Amniotic epithelial cell (primary cell): ENCODE data around the gene EDC4.
"Not testable (repeated sequence)": the region's sequence is repeated elsewhere in the genome, so short reads cannot be mapped to it uniquely, and the experiment has no call there.

Experiments used
- DNase-seq: peaks from one replicate; pipeline ENCODE4 v3.0.0-alpha.2; 2010; ENCODE audit warnings: low read depth

EDC4 gene

DNA sequence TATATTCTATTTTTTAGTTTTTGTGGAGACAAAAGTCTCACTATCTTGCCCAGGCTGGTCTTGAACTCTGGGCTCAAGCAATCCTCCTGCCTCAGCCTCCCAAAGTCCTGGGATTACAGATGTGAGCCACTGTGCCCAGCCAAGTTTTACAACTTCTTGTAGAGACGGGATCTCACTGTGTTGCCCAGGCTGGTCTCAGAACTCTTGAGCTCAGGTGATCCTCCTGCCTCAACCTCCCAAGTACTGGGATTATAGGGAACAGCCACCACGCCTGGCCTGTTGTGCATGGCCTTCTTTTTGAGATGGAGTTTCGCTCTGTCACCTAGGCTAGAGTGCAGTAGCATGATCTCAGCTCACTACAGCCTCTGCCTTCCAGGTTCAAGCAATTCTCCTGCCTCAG, 19.2 kb upstream of the EDC4 start:
- DNase-seq: no peak

DNA sequence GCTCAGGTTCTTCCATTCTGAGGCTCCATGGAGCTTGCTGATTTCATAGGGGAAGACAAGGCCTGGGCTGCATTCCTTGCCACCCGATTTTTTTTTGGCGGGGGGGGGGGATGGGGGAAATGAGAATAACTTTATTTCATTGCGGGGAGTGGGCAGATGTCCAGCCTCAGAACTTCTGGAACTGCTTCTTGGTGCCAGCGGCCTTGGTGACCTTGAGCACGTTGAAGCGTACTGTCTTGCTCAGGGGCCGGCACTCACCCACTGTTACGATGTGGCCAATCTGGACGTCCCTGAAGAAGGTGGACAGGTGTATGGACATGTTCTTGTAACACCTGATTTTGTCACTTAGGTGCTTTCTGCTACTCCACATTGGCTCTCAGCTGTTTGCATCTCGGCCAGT, 17.1 kb upstream of the EDC4 start:
- no peak for DNase-seq

DNA sequence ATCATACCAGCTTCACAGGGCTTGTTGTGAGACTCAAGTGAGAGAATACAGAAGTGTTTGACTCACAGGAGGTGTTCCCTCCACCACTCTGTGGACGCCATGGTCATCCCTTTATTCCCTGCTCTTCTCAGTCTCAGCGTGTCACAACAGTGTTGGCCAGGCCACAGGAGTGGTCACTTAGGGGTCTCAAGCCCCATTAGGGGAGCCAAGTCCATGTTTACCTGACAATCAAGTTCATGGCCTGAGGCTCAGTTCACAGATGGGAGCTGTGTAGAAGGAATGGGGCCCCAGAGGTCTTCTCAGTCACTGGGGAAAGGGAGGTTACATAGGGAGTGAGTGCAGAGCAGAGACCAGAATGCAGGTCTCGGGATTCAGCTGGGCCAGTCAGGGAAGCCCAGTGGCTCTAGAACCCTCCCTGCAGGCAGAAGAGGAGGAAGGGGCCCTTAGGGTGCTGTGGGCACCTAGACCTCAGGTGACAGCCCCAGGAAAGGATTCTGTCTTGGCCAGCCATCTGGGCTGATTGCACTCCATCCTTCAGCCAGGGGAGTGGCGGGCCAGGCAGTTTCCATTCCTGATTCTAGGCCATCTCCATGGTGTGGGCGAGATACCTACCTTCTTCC, 15.8 kb upstream of the EDC4 start:
- DNase-seq: no peak

DNA sequence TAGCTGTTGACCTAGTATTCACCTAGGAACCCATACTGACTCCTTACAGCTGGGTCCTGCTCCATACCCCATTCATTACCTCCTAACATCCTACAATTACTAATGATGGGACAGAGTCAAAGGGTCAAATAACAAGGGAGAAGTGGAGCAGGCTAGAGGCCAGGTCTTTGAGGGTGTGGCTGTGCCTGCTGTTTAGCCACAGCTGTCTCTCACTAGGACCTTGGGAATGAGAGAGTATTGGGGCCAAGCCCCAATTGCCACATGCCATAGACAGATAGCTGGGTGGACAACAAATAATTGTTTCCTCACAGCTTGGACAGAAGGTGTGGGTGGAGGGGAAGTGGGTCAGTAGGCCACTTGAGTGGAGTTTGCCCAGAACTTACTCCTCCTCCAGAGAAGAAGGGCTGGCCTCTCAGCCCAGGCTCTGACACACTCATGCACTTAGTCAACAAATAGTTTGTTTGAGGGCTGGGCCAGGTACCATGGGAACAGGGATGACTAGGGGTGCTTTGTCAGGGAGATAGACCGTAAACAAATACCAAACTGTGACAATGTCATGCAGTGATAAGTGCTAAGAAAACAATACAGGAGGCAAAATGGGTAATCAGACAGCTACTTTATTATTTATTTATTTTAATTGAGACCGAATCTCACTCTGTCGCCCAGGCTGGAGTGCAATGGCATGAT, 15.2 kb upstream of the EDC4 start:
- peak; percentile 97 for DNase-seq

DNA sequence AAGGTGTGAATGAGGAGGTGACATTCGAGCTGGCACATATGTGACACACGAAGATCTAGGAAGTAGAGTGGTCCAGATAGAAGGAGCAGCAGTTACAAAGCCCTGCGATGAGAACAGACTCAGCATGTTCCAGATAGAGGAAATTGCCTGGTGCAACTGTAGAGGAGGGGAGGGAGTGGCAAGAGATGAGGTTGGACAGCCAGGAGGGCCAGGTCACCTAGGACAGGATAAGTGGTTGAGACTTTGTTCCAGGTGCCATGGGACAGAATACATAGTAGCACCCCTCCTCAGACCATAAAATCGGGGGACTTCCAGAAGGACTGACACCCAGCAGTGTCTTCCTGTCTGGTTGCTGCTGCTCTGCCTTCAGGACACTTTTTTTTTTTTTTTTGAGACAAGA, 14.4 kb upstream of the EDC4 start:
- no peak for DNase-seq

DNA sequence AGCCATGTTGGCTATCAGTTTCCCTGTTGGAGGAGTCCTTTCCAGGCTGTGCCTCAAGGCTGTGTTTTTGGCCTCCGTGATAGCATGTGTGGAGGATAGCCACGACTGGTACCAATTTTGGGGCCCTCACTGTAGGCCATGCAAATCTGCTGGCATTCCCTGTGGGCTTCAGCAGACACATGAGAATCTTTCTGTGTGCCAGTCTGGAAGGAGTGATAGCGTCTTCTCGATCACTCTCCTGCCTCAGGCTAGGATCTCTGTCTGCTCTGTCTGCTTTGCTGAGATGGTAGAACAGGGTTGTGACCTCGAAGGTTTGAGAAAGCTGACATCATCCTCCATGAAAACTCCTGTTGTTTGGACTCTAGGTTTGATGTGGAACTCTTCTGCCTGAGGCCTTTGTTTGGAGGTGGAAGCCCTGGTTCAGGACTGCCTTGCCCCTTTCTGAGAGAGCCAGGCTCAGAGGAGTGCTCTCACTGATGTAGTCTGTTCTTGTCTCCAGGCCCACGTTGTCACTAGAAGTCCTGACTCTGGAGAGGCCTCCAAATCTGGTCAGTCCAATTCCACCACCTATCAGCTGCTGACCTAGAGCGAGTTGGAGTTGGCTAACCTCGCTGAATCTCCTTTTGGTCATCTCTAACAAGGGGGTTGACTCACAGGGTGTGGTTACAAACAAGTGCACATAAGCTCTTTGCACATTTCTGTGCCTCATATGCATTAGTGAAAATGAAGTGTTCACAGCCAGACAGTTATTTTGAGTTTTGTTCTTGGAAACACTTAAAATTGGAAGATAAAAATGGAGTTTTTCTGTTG, 12.1 kb upstream of the EDC4 start:
- DNase-seq: peak; percentile 63

DNA sequence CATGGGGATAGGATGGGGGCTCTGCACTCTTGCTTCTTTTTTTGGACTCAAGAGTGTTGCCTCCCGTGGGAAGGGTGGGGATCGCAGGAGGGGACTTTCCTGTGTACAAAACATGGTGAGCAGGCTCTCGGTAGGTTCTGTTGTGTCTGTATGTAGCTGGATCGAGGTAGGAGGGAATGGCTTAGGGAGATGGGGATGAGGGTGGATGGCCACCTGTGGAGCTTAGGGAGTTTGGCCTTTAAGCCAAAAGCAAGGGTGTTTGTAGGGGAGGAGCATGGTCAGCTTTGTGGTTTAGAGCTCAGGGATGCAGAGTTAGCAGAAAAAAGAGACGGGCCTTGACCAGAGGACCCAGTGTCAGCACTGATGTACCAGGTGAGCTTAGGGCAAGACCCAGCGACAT, 11.0 kb upstream of the EDC4 start:
- DNase-seq: no peak

DNA sequence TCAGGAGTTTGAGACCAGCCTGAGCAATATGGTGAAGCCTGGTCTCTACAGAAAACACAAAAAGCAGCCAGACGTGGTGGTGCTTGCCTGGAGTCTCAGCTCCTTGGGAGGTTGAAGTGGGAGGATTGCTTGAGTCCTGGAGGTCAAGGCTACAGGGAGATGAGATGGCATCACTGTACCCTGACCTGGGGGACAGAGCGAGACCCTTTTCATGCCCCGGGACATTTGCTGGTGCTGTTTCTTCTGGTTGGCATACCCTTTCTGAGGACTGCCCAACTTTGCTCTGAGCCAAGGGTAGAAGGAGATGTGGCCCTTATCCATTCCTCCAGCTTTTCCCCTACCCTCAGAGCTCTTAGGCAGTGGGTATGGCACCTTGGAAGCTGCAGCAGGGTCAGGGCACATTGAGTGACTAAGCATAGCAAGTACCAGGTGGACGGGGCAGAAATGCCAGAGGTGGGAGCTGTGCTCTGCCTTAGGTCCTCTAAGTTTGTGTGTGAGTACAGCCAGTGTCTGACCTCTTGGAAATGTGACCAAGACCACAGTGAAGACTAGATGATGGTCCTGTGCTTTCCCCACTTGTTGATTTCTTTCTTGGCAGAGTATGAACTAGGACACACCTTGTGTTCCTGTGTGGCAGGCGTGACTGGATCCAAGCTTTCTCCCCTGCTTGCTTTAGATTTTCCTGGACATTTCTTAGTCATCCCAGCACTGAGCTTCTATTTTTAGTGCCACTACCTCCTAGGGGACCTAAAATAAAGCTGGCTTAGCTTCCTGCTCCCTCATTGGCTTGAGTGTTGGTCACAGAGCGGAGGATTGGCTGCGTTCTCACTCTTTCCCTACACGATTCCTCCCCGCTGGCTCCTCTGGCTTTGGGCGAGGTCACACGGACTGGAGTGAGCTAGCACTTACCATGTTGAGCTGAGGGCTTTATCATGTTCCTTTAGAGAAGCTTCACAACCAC, 9.9 kb upstream of the EDC4 start:
- peak; percentile 30 for DNase-seq

DNA sequence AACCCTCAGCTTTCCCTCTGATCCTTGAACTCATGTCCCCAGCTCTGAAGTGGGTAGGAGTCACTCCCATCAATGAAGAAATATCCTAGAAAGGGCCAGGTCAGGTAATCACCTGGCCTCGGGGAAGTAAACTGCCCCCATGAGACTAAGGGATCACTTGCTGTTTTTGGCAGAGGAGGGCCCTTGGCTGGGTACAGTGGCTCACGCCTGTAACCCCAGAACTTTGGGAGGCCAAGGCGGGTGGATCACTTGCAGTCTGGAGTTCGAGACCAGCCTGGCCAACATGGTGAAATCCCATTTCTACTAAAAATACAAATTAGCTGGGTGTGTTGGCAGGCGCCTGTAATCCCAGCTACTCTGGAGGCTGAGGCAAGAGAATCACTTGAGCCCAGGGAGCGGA, 8.8 kb upstream of the EDC4 start:
- DNase-seq: not testable (repeated sequence)

DNA sequence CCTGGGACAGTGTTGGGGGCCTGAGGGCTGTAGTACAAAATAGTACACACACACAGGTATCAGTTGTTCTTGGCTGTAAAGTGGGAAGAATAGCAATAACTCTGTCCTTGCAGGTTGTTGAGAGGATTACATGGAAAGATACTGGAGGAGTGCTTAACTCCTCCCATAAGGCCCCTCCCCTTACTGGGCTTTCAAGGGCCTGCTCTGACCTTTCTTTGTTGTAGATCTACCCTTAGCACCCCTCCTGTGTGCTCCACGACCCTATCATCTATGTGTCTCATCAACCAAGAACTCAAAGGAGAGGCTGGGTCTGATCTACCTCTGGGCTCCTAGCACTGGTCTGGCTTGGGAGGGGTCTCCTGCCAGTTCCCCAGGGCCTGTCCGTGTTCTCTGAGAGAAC, 8.3 kb upstream of the EDC4 start:
- DNase-seq: no peak

DNA sequence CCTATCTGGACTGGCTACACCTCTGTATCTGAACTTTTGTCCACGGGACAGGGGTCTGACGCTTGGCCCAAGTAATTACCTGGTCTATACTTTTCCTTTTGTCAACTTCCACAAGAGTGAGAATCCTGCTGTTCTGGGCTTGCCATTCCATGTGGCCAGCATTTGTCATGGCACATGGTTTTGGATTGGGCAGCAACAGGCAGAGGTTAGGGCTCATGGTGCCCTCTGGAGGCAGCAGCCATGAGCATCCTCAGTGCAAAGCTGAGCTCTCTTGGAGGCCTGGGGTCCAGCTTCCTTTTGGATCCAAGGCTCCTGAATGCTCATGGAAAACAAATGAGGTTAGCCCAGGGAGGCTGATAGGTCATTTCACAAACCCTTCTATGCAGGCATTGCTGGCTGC, 7.5 kb upstream of the EDC4 start:
- DNase-seq: peak; percentile 56

DNA sequence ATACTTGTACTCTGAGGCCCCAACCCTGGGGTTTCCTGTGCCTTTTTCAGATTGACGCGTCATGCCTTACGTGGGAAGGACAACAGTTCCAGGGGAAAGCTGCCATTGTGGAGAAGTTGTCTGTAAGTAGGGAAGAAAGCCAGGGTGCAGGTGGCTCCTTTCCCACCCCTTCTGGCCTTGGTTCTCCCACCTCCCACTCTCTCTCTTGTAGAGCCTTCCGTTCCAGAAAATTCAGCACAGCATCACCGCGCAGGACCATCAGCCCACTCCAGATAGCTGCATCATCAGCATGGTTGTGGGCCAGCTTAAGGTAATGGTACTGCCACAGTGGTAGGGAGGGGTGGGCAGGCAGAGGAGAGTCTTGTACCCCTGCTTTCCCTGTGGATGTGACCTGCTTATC, 4.6 kb upstream of the EDC4 start:
- no peak for DNase-seq

DNA sequence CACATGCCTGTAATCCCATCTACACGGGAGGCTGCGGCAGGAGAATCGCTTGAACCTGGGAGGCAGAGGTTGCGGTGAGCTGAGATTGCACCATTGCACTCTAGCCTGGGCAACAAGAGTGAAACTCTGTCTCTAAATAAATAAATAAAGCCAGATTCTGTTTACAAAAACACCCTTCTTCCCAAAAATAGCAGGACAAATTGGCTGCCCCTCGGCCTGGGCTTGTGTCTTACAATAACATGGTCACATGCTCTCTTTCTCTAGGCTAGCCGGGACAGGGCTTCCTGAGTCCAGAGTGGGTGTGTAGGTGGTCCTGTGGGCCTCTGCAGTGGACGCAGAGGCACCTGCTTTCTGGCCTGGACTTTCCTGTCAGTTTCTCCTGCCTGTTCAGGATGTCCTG, 3.2 kb upstream of the EDC4 start:
- no peak for DNase-seq

DNA sequence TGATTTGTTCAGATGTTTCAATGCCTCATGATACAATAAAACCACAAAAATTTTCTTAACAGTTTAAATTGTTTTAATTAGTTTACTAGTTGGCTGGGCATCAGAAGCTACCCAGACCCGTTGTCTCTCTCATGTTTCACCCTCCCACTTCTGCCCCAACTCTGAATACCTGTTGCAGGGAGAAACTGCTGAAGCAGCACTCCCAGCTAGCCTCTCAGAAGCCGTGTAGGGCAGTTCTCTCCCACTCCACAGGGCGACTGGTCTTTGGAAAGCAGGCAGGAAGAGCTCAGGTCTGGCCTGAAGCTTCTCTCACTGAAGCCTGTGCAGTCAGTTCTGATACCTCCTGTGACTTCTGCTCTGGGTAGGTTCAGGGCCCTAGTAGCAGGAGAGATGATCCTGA, 1.6 kb upstream of the EDC4 start:
- no peak for DNase-seq

DNA sequence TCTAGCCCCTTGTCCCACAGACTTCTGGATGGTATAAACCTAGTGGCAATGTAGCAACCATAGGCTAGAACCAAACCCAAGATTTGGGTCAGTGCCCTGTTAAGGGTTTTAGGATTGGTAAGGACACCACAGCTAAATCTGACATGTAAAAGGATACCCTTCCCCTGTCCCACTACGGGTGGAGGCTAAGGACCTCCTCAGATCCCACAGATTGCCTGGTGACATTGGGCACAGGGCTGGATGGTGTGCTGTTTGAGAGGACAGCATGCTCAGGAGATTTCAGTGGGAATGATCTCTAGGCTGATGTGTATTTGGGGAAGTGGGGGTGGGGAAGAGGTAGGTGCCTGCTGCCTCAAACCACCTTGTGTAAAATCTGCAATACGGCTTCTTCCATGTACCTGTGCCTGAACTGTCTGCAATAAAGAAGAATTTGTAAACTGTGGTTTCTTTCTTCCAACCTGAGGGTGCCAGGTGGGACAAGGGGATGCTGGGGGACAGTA, 671 bp upstream of the EDC4 start:
- DNase-seq: no peak

DNA sequence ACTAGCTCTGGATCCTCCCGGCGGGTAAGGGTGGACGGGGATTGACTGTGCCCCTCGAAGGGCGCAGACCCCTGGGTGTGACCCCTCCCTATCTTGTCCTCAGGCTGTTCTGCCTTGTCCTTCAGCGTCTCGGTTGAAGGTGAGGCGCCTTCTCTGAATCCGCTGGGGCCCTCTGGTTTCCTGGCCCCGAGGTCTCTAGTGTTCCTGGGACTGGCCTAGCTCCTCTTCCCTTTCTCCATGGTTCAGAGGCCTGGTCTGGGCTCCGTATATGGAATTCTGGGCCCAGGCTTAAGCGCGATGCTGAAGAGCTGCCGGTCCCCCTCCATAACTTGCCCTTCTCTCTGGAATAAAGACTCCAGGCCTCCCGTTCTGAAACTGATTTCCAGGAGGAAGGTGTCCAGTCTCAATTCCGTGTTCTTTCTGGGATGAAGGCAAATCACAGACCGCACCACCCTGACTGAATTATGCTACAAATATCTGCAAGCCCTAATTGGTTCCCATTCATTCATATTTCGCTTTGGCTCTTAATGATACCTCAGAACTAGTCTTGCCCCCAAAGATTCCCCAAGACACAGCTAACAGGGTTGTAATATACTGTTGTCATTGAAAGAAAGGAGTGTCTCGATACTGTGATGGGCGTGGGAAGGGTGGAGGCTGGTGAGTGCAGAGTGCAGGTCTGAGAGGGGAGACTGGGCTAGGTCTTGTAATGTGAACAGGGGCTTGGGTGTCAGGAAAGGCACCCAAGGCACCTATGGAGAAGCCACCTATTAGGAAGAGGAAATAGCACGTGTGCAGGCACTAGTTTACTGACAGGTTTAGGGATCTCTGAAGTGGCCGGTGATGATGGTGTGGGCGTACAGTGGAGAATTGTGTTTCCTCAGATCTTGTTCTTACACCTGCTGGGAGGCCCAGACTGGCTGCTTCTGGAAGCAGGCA, 851 bp downstream of the EDC4 start:
- DNase-seq: no peak

DNA sequence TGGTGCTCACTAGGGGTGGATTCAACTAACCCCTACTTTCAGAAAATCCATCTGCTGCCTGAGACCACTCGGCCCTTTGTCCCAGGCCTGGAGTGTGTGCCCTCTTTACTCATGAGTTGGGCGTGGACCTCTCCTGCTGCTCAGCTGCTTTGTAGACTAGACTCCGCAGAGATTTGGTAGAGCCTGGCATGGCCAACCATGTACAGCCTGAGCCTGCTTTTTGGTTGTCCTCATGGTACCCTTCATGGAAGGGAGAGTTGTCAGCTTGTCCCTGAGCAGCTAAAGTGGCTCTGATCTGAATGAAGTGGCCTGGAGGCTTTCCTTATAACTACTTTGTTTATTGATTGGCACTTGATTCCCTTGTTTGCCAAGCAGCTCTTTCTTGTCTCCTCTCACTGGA, 1.5 kb downstream of the EDC4 start:
- no peak for DNase-seq

DNA sequence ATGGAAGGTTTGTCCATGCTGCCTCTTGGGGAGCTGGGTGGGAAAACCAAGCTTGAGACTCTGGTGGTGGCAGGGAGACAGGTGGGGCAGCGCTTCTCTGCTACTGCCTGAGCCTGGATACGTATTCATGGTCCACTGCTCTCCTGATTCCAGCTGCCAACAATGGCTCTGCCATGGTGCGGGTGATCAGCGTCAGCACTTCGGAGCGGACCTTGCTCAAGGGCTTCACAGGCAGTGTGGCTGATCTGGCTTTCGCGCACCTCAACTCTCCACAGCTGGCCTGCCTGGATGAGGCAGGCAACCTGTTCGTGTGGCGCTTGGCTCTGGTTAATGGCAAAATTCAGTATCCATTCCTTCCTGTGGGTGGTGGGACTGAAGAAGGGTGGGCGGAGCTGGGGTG, 4.2 kb downstream of the EDC4 start:
- DNase-seq: no peak

DNA sequence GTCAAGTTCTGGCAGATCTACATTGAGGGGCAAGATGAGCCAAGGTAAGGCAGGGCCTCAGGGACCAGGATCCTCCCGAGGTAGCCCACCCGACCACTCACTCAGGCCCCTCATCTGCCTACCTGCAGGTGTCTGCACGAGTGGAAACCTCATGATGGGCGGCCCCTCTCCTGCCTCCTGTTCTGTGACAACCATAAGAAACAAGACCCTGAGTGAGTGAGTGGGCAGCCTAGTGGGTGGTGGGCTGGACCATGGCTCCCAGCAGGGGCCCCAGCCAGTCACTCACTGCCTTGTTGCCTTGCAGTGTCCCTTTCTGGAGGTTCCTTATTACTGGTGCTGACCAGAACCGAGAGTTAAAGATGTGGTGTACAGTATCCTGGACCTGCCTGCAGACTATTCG, 5.4 kb downstream of the EDC4 start:
- no peak for DNase-seq

DNA sequence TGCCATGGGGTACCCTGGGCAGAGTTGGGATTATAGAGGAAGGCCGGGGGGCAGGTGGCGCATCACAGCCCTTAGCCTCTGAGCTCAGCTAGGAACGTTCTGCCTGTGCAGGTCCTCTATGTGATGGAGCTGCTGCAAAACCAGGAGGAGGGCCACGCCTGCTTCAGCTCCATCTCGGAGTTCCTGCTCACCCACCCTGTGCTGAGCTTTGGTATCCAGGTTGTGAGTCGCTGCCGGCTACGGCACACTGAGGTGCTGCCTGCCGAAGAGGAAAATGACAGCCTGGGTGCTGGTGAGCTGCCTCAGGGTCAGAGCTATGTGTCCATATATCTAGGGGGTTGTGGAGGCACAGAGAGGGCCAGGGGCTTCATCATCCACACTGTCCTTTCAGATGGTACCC, 6.0 kb downstream of the EDC4 start:
- no peak for DNase-seq

DNA sequence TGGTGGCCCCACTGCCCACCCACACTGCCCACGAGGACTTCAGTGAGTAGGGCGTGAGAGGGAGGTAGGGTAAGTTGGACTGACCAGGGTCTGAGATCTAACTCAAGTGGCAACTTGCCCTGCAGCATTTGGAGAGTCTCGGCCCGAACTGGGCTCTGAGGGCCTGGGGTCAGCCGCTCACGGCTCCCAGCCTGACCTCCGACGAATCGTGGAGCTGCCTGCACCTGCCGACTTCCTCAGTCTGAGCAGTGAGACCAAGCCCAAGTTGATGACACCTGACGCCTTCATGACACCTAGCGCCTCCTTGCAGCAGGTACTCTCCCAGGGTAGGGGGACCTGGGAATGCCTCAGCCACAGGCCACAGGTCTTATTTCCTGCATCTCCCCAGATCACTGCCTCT, 6.6 kb downstream of the EDC4 start:
- no peak for DNase-seq
